HepG2 (cell line): ENCODE results near the gene ATXN7L3. TPM values are rescaled to one million over a fixed set of nuclear protein-coding genes. Genes with fewer than 3 reads are reported as not detected.

ENCODE experiments used
- CENPX ChIP-seq: sonication (generic); formaldehyde crosslinking; IDR thresholded peaks from 2 replicates; pipeline ENCODE4 v1.9.0; 2021; ENCODE audit warnings: mild to moderate bottlenecking, missing genetic modification reagents, moderate library complexity
- CHD2 ChIP-seq: IDR thresholded peaks from 2 replicates; pipeline ENCODE4 v1.6.1; 2011; ENCODE audit warnings: low read depth, low read length, improper control_type of control experiment
- CTCF ChIP-seq: sonication (generic); formaldehyde crosslinking; IDR thresholded peaks from 2 replicates; pipeline ENCODE4 v1.5.0; 2020; ENCODE audit warnings: mild to moderate bottlenecking, missing genetic modification reagents, moderate library complexity
- GATA4 ChIP-seq: sonication (generic); IDR thresholded peaks from 2 replicates; pipeline ENCODE4 v1.6.1; 2016; ENCODE audit warnings: antibody characterized with exemption, low read depth, borderline replicate concordance
- GATAD1 ChIP-seq: IDR thresholded peaks from 2 replicates; pipeline ENCODE4 v1.6.1; 2016; ENCODE audit warnings: missing genetic modification reagents, missing compliant biosample characterization
- KDM3A ChIP-seq: IDR thresholded peaks from 2 replicates; pipeline ENCODE4 v1.6.1; 2018; ENCODE audit warnings: low read depth, missing compliant biosample characterization
- RARG ChIP-seq: sonication (generic); formaldehyde crosslinking; IDR thresholded peaks from 2 replicates; pipeline ENCODE4 v1.4.0; 2020; ENCODE audit warnings: low read depth, mild to moderate bottlenecking, missing genetic modification reagents
- SKI ChIP-seq: fragments of 450-650 bp; IDR thresholded peaks from one replicate; pipeline ENCODE4 v1.6.1; 2018; ENCODE audit warnings: mild to moderate bottlenecking; ENCODE audit not compliant: partially characterized antibody
- SNAPC4 ChIP-seq: sonication (generic); formaldehyde crosslinking; IDR thresholded peaks from 2 replicates; pipeline ENCODE4 v1.4.0; 2020; ENCODE audit warnings: mild to moderate bottlenecking, missing genetic modification reagents
- TAF15 ChIP-seq: fragments of 200-400 bp; formaldehyde crosslinking; IDR thresholded peaks from one replicate; pipeline ENCODE4 v1.6.1; 2018; ENCODE audit warnings: mild to moderate bottlenecking, low read depth, low read length; ENCODE audit not compliant: poor library complexity, severe bottlenecking
- TBX2 ChIP-seq: sonication (generic); formaldehyde crosslinking; IDR thresholded peaks from 2 replicates; pipeline ENCODE4 v1.5.0; 2020; ENCODE audit warnings: missing genetic modification reagents, mild to moderate bottlenecking, borderline replicate concordance
- ZIK1 ChIP-seq: sonication (generic); formaldehyde crosslinking; IDR thresholded peaks from 2 replicates; pipeline ENCODE4 v1.5.0; 2020; ENCODE audit warnings: mild to moderate bottlenecking, low read depth, missing genetic modification reagents, borderline replicate concordance
- ZKSCAN8 ChIP-seq: IDR thresholded peaks from 2 replicates; pipeline ENCODE4 v1.6.1; 2016; ENCODE audit warnings: borderline replicate concordance, missing genetic modification reagents, missing compliant biosample characterization
- ZNF747 ChIP-seq: sonication (generic); formaldehyde crosslinking; IDR thresholded peaks from 2 replicates; pipeline ENCODE4 v1.8.1; 2023; ENCODE audit warnings: missing genetic modification reagents, mild to moderate bottlenecking, borderline replicate concordance
- ZNF772 ChIP-seq: sonication (generic); formaldehyde crosslinking; IDR thresholded peaks from 2 replicates; pipeline ENCODE4 v1.5.0; 2020; ENCODE audit warnings: mild to moderate bottlenecking, missing genetic modification reagents
- polyA plus RNA-seq, 8 experiments: library from polyadenylated mRNA; depleted of rRNA in 3 of 8; stranded (reverse) in 7 of 8; unstranded in 1 of 8; fragments of >200 nt; fragmentation: Illumina TruSeq in 4 of 8; extraction: Trizol in 4 of 8; gene quantifications; 2 replicates each; pipeline versions ENCODE4 v1.2.1 to v1.2.3, GENCODE V29; 2011 to 2016; ENCODE audit warnings: low read depth in 4 of 8, missing spikeins in 1 of 8, mixed read lengths in 1 of 8; ENCODE audit not compliant: insufficient read depth in 1 of 8
- total RNA-seq, 5 experiments: library from RNA; depleted of rRNA; stranded (reverse); fragments of >200 nt; fragmentation: Illumina TruSeq; extraction: Trizol; gene quantifications; 2 replicates each; pipeline ENCODE4 v1.2.3, GENCODE V29; 2016; ENCODE audit warnings: low read depth in 1 of 5
- TF ChIP-seq, protein P1 (sequence below): sonication (generic); formaldehyde crosslinking; IDR thresholded peaks from 2 replicates; pipeline ENCODE4 v1.4.0; 2020; ENCODE audit warnings: missing genetic modification reagents

The ATXN7L3 gene
- total and polyA plus RNA-seq, 2 of the 13 experiments (the other 11 are each of a cell fraction or from before 2014, with no cell fraction given): 44.5 to 59.1 TPM

DNA sequence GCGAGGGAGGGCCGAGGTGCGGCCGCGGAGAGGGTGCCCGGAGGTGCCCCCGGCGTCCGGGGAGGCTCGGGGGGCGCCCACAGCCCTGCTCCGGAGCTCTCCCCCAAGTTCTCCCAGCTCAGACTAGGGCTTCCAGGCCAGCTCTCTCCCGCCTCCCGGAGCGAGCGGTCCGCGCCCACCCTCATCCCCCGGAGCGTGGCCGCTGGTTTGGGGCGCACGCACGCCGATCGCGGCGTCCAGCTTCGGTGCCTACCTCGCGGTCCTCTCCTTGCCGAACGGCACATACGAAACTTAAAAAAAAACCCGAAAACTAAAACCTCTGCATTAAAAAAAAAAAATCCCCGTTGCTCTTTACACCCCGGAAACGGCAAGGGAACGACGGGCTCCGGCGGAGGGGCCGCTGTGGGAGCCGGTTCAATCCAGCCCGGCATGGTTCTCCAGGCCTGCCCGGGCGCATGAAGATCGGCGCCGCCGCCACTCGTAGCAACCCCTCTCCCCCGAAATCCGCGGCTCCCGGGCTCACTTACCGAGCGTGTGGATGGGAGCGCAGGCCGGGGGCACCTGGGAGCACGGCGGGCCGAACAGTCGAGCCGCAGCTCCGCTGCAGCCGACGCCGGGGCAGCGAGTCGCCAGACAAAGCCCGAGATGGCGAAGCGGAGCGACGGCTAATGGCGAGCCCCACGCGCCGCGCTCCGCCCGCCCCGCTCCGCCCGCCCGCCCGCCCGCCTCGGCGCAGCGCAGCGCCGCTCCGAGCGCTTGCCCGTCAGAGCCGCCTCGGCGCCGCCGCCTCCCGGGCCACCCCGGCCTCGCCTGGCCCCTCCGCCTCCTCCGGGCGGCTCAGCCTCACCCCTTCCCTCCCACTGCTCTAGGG lies 20.8 kb upstream of the ATXN7L3 start (continued):
- TF ChIP-seq, protein P1, sequence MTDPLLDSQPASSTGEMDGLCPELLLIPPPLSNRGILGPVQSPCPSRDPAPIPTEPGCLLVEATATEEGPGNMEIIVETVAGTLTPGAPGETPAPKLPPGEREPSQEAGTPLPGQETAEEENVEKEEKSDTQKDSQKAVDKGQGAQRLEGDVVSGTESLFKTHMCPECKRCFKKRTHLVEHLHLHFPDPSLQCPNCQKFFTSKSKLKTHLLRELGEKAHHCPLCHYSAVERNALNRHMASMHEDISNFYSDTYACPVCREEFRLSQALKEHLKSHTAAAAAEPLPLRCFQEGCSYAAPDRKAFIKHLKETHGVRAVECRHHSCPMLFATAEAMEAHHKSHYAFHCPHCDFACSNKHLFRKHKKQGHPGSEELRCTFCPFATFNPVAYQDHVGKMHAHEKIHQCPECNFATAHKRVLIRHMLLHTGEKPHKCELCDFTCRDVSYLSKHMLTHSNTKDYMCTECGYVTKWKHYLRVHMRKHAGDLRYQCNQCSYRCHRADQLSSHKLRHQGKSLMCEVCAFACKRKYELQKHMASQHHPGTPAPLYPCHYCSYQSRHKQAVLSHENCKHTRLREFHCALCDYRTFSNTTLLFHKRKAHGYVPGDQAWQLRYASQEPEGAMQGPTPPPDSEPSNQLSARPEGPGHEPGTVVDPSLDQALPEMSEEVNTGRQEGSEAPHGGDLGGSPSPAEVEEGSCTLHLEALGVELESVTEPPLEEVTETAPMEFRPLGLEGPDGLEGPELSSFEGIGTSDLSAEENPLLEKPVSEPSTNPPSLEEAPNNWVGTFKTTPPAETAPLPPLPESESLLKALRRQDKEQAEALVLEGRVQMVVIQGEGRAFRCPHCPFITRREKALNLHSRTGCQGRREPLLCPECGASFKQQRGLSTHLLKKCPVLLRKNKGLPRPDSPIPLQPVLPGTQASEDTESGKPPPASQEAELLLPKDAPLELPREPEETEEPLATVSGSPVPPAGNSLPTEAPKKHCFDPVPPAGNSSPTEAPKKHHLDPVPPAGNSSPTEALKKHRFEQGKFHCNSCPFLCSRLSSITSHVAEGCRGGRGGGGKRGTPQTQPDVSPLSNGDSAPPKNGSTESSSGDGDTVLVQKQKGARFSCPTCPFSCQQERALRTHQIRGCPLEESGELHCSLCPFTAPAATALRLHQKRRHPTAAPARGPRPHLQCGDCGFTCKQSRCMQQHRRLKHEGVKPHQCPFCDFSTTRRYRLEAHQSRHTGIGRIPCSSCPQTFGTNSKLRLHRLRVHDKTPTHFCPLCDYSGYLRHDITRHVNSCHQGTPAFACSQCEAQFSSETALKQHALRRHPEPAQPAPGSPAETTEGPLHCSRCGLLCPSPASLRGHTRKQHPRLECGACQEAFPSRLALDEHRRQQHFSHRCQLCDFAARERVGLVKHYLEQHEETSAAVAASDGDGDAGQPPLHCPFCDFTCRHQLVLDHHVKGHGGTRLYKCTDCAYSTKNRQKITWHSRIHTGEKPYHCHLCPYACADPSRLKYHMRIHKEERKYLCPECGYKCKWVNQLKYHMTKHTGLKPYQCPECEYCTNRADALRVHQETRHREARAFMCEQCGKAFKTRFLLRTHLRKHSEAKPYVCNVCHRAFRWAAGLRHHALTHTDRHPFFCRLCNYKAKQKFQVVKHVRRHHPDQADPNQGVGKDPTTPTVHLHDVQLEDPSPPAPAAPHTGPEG (CRISPR knock-in tag): peak; percentile 92
- TF ChIP-seq ZNF747 (CRISPR knock-in tag) (0 out of 2 replicates have a peak, but pooled peaks have one; percentile 59), KDM3A (CRISPR knock-in tag) (0 out of 2 replicates have a peak, but pooled peaks have one; percentile 25), GATAD1 (no peak), TBX2 (CRISPR knock-in tag) (no peak), CENPX (no peak), GATA4 (no peak), TAF15 (no peak), ZNF772 (CRISPR knock-in tag) (no peak; the same call in 1 of the 2 replicates), ZKSCAN8 (0 out of 2 replicates have a peak, but pooled peaks have one; percentile 42), CTCF (CRISPR knock-in tag) (no peak; the same call in 1 of the 2 replicates), SNAPC4 (CRISPR knock-in tag) (no peak), CHD2 (no peak), SKI (no peak), ZIK1 (CRISPR knock-in tag) (no peak), RARG (CRISPR knock-in tag) (no peak)
